HG03097 (cell line): ENCODE results near the gene CCR2.
"Not testable (repeated sequence)": the region's sequence is repeated elsewhere in the genome, so short reads cannot be mapped to it uniquely, and the experiment has no call there.

ENCODE experiments used
- ATAC-seq: cut with Tn5 transposase; IDR thresholded peaks from one replicate; pipeline ENCODE4 v1.9.1; 2021; ENCODE audit not compliant: unreplicated experiment, low FRiP score

Gene CCR2

DNA sequence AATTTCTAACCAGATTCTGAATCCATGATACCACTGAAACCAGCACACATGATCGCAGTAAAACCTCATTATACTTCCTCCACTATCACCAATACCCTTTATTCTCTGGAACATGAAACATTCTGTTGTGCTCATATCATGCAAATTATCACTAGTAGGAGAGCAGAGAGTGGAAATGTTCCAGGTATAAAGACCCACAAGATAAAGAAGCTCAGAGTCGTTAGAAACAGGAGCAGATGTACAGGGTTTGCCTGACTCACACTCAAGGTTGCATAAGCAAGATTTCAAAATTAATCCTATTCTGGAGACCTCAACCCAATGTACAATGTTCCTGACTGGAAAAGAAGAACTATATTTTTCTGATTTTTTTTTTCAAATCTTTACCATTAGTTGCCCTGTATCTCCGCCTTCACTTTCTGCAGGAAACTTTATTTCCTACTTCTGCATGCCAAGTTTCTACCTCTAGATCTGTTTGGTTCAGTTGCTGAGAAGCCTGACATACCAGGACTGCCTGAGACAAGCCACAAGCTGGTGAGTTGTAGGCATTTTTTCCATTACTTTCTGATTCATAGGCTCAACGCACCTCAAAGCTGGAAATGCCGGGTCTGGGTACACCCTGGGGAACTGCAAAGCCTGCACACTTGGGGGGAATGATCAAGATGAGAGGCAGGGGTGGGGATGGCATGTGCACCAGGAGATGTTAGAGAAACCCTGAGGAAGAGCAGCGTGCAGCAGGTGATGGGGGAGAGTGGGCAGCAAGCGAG is at the start of gene CCR2:
CCR2 (plus strand) TSS at position 465 of the 764 bp plus-strand sequence. CDS start 3,417 bp downstream, outside the sequence.
- no peak for ATAC-seq

DNA sequence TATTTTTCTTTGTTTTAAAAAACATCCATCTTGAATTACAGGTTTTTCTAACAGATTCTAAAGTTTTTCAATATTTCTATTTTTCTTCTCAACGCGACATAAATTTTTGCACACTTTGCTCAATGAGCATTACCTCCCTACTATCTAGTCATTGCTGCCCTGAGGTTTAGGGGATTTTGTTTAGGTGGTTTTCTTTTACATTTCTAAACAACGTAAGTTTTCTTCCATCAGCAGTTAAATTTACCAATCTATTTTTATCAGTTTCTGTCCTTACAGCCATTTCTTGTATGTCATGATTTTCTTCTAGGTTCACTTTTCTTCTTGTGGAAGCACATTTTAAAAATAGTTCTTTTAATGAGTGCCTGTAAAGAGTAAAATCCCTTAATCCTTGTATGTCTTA is 49.2 kb upstream of the CCR2 start:
- no peak for ATAC-seq

- no peak for ATAC-seq
These were observed 40.9 kb upstream of the CCR2 start for GRCh38 chr3:46312991-46313390.

GRCh38 chr3:46314517-46314916 is 39.4 kb upstream of the CCR2 start:
- no peak for ATAC-seq

DNA sequence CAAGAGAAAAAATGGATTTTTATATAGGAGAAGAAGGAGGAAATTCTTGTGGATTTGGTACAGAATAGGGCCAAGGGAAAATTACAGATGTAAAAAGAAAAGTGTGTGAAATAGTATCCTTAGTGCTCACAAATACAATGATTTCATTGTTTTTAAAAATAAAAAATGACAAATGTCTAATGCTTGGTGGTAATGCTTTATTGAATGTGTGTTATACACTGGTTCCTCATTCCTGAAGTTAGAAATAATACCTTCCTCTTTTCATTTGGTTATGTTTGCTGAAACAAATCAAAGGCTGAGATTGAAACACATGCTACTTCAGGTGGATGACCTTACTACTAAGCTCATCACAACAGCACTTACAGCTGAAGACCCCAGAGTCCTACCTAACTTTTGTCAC is 37.7 kb upstream of the CCR2 start:
- ATAC-seq: no peak

DNA sequence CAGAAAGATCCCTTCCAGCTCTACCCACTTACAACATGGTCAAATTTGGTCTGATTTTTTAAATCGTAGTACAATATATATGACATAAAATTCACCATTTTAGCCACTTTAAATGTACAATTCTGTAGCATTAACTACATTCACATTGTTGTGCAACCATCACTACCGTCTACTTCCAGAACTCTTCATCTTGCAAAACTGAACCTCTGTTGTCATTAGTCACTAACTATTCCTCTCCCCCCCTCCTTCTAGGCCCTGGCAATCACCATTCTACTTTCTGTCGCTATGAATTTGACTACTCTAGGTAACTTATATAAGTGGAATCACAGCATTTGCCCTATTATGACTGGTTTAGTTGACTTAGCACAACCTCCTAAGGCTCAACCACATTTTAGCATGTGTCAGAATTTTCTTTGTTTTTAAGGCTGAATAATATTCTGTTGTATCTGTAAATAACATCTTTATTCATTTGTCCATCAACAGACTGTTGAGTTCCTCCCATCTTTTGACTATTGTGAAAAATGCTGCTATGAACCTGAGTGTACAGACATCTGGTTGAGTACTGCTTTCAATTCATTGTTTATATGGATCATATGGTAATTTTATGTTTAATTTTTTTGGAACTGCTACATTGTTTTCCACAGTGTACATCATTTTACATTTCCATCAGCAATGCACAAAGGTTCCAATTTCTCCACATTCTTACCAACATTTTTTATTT is 35.5 kb upstream of the CCR2 start:
- no peak for ATAC-seq

GRCh38 chr3:46321461-46322104 is 32.3 kb upstream of the CCR2 start:
- ATAC-seq: no peak

DNA sequence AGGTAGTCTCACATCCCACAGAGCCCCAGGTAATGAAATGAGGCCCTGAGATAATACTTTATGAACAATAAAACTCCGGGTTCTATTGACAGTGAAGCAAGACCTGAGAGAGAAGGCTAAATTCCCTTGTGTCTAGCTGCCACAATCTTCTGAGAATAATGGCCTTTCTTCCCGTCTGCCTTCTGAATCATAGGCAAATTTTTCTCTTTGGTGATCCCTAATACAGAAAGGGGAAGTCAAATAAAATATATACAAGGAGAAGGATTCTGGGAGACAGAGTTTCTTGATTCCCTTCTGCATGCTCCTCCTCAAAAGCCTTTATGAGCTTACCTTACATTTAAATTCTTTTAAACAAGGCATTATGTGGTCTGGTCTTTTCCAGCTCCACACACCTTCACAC is 29.9 kb upstream of the CCR2 start:
- no peak for ATAC-seq

- ATAC-seq: no peak
These were observed 28.1 kb upstream of the CCR2 start for GRCh38 chr3:46325645-46326300.

GRCh38 chr3:46330676-46331075 is 23.2 kb upstream of the CCR2 start:
- ATAC-seq: not testable (repeated sequence)

DNA sequence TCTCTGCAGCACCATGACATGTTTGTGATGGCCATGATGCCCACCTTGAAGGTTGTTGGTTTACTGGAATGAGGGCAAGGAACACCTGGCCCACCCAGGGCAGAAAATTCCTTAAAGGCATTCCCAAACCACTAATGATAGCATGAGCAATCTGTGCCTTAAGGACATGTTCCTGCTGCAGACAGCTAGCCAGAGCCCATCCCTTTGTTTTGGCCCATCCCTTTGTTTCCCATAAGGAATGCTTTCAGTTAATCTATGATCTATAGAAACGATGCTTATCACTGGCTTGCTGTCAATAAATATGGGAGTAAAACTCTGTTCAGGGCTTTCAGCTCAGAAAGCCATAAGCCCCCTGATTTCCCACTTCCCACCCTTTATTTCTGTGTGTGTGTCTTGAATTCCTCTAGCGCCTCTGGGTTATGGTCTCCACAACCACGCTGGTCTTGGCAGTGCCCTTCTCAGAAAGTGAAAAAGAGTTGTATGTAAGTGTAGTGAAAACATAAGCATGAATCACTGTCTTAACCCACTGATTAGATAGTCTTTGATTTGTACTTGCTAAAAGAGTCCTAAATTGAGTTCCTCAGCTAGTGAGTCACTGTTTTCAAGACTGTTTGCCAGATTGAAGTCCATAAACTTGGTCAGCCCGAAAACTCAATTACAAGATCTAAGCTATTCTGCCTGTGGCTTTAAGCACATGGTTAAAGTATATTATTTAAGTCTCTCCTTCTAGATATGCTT is 19.0 kb upstream of the CCR2 start:
- no peak for ATAC-seq

DNA sequence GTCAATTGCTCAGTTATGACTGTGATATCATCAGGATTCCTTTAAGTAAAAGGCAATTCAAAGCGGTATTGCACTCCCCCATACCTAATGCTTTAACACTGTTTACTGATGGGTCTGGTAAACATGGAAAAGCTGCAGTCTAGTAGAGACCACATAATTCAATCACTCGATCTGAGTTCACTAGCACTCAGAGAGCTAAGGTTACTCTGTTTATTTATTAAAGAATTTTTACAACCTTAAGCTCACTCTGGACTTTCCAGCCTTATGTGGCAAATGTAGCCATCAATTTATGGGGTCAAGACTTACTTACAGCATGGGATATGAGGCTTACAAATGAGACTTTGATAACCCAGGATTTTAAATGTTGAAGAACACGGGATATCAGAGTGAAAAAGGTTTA is 18.4 kb upstream of the CCR2 start:
- no peak for ATAC-seq

- no peak for ATAC-seq
These were observed 16.0 kb upstream of the CCR2 start for GRCh38 chr3:46337911-46338310.

GRCh38 chr3:46338840-46339239 is 15.1 kb upstream of the CCR2 start:
- ATAC-seq: no peak

GRCh38 chr3:46344476-46344875 is 9.4 kb upstream of the CCR2 start:
- no peak for ATAC-seq

DNA sequence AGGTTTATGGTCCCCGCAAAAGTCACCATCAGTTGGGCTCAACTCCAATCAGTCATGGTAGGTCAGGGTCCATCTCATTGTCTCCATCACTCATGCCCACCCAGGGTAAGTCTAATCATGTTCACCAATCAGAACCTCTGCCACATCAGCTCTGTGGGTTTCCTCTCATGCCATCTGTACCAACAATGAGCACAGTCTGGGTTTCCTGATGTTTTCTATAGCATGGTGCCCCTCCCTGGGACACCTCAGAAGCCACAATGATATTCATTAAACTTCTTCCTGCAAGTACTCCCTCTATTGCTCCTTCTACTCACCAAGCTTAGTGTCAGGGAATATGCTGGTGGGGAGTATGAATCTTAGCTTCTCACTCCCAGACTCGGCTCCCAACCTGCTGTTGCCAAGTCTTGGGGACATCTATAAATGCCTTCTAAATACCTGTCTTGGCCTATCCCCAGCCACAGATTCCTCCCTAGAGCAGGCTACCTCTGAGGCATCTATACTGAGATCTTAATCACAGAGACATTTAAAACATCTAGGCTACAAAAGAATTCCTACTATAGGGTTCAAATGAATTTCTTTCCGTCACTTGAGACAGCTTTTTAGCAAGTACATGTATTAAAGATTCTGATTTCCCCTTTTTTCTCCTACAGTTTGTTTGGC is 5.0 kb upstream of the CCR2 start:
- no peak for ATAC-seq

GRCh38 chr3:46349484-46350261 is 4.2 kb upstream of the CCR2 start:
- ATAC-seq: peak; percentile 63

DNA sequence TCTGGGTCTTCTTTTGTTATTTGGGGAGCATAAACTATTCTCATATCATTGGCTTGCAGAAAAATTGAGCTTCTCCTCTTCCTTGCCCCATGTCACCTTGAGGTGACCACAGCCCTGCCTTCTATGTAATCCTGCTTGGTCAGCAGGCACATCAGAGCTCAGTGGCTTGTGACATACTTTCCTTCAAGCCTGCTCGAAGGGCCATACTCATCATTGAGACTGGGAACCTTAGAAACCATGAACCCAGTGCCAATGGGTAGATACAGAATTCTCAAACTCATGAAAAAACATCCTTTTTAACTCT is 3.7 kb upstream of the CCR2 start:
- peak; percentile 27 for ATAC-seq

DNA sequence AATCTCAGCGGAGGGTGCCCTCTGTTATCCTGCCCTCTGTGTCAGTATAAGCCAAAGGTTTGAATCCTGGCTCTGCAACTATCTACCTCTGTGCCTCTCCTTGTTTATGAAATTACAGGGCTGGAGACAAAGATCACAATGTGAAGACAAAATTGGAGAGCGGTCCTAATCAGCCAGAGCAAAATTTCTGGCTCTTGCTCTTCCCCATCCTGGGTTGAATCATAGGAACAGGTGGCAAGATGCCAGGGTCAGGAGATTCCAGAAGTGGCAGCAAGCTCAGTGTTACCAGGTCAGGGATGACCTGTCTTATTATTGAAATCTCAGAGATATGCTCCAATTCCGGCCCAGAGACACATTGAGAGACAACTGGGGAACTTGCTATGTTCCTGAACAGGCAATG is 2.3 kb upstream of the CCR2 start:
- no peak for ATAC-seq
